ENCODE data around the gene WDR1. TPM values are rescaled to one million over a fixed set of nuclear protein-coding genes. Genes with fewer than 3 reads are reported as not detected.

WDR1 gene
- total and polyA plus RNA-seq, 2 of the 13 experiments (the other 11 are each of a cell fraction or from before 2014, with no cell fraction given): 106 to 198 TPM

- no peaks in the 10 kb centered on the region for H3K9me3 ChIP-seq (ENCODE audit: low read length)
- H3K79me2 ChIP-seq (ENCODE audit: insufficient read depth, low read length): peaks cover 85% of the 10 kb centered on the region
- peaks cover 60% of the 10 kb centered on the region for H3K4me1 ChIP-seq (ENCODE audit: insufficient read depth, low read length)
- H3K27ac ChIP-seq (ENCODE audit: extremely low read length, insufficient read depth, low read length): no peak overlapping the region
- H2AFZ ChIP-seq (ENCODE audit: low read length): no peak overlapping the region
- ChIA-PET CTCF (ENCODE audit: low intra/inter-chr PET ratio, low total read pairs) (no interaction called here), POLR2A (interaction anchor here (4.7 kb wide), 1 partner anchor 11 kb away, joined by 29 read pairs; the partner anchor contains the start of gene WDR1)
- peaks cover 33 to 84% of the 10 kb centered on the region in 2 experiments for H3K36me3 ChIP-seq (replicated peaks in 1 of 2; ENCODE audit: control insufficient read depth in 1 of 2, insufficient read depth in 2 of 2, low read length in 2 of 2)
- WGBS (ENCODE audit: low lambda C conversion rate): 92% methylated on average over 4 of the region's 4 CpGs
- no TSS peak for BruUV-seq (replicated peaks)
- intact Hi-C loops (cut with micrococcal nuclease; ENCODE audit: unreplicated experiment): no loop called here
- H4K20me1 ChIP-seq (ENCODE audit: insufficient read depth, low read length): peaks cover 68% of the 10 kb centered on the region
- FAIRE-seq: no peak
- no peak overlapping the region for H3K4me2 ChIP-seq (ENCODE audit: low read depth, low read length)
- no peak for DNase-seq (ENCODE audit: low spot score)
- no peaks in the 10 kb centered on the region; a peak in 1 of 5 replicates for H3K27me3 ChIP-seq (ENCODE audit: control insufficient read depth in 1 of 2, insufficient read depth in 2 of 2, low read length in 2 of 2)
- in situ Hi-C loops (cut with HindIII; ENCODE audit: extremely low pct_ligation_motif_present, low pct_unique_long_range_greater_than_20kb): no loop called here
- no peak overlapping the region for H3K9ac ChIP-seq (ENCODE audit: insufficient read depth, low read depth, low read length)
- no peak for ATAC-seq
- H3K4me3 ChIP-seq (replicated peaks in 1 of 3; ENCODE audit: insufficient read depth in 1 of 3, low read depth in 2 of 3, low read length in 3 of 3): no peak overlapping the region
- TF ChIP-seq DMAP1 (CRISPR knock-in tag; IDR thresholded peaks at IDR 0.05) (no peak), UBTF (CRISPR knock-in tag; IDR thresholded peaks at IDR 0.05) (no peak), ZNF879 (CRISPR knock-in tag; IDR thresholded peaks at IDR 0.05) (no peak), BCLAF1 (IDR thresholded peaks at IDR 0.05) (no peak), ETV6 (CRISPR knock-in tag; conservative IDR thresholded peaks at IDR 0.05) (no peak), WIZ (CRISPR knock-in tag; IDR thresholded peaks at IDR 0.05) (no peak), MEIS2 (CRISPR knock-in tag; IDR thresholded peaks at IDR 0.05) (no peak), KDM2A (CRISPR knock-in tag; IDR thresholded peaks at IDR 0.05; ENCODE audit: borderline replicate concordance, low read depth) (no peak), DNMT3B (CRISPR knock-in tag; conservative IDR thresholded peaks at IDR 0.05) (no peak)
- TF ChIP-seq, protein P1, sequence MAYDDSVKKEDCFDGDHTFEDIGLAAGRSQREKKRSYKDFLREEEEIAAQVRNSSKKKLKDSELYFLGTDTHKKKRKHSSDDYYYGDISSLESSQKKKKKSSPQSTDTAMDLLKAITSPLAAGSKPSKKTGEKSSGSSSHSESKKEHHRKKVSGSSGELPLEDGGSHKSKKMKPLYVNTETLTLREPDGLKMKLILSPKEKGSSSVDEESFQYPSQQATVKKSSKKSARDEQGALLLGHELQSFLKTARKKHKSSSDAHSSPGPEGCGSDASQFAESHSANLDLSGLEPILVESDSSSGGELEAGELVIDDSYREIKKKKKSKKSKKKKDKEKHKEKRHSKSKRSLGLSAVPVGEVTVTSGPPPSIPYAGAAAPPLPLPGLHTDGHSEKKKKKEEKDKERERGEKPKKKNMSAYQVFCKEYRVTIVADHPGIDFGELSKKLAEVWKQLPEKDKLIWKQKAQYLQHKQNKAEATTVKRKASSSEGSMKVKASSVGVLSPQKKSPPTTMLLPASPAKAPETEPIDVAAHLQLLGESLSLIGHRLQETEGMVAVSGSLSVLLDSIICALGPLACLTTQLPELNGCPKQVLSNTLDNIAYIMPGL (CRISPR knock-in tag; IDR thresholded peaks at IDR 0.05; ENCODE audit: borderline replicate concordance in 1 of 2, low read depth in 1 of 2): no peak
- TF ChIP-seq, protein P2, sequence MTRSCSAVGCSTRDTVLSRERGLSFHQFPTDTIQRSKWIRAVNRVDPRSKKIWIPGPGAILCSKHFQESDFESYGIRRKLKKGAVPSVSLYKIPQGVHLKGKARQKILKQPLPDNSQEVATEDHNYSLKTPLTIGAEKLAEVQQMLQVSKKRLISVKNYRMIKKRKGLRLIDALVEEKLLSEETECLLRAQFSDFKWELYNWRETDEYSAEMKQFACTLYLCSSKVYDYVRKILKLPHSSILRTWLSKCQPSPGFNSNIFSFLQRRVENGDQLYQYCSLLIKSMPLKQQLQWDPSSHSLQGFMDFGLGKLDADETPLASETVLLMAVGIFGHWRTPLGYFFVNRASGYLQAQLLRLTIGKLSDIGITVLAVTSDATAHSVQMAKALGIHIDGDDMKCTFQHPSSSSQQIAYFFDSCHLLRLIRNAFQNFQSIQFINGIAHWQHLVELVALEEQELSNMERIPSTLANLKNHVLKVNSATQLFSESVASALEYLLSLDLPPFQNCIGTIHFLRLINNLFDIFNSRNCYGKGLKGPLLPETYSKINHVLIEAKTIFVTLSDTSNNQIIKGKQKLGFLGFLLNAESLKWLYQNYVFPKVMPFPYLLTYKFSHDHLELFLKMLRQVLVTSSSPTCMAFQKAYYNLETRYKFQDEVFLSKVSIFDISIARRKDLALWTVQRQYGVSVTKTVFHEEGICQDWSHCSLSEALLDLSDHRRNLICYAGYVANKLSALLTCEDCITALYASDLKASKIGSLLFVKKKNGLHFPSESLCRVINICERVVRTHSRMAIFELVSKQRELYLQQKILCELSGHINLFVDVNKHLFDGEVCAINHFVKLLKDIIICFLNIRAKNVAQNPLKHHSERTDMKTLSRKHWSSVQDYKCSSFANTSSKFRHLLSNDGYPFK (CRISPR knock-in tag; IDR thresholded peaks at IDR 0.05; ENCODE audit: borderline replicate concordance): no peak
Measured at GRCh38 chr4:10105920-10106319, 10.7 kb downstream of the WDR1 start.
